GM12892 (cell line): ENCODE results near the gene ZNF165.

ENCODE experiments used
- DNase-seq: peaks from one replicate; pipeline ENCODE4 v3.0.0; 2011; ENCODE audit not compliant: insufficient read length
- FAIRE-seq: peaks from 2 replicates; lab custom pipeline; 2011; peaks lifted over from hg19 to GRCh38; lab: Jason Lieb, UNC
- POLR2A ChIP-seq: IDR thresholded peaks from 2 replicates; pipeline ENCODE4 v1.6.1; 2011; ENCODE audit warnings: low read depth, low read length, control low read depth
- POLR2AphosphoS5 ChIP-seq: IDR thresholded peaks from 2 replicates; pipeline ENCODE4 v1.6.1; 2011; ENCODE audit warnings: low read depth, low read length, control low read depth
- TAF1 ChIP-seq: IDR thresholded peaks from 2 replicates; pipeline ENCODE4 v1.6.1; 2011; ENCODE audit warnings: low read depth, mild to moderate bottlenecking, control low read depth, low read length, borderline replicate concordance

Gene ZNF165

GRCh38 chr6:28125401-28125800 is 45.0 kb downstream of the ZNF165 start:
- no peak for FAIRE-seq
- TF ChIP-seq TAF1 = no peak
- TF ChIP-seq POLR2A = no peak
- DNase-seq = no peak

GRCh38 chr6:28134015-28134414 is 53.6 kb downstream of the ZNF165 start:
- no peak for TF ChIP-seq POLR2A
- TF ChIP-seq POLR2AphosphoS5 = no peak
- TF ChIP-seq TAF1 = no peak
- FAIRE-seq = peak; percentile 5
- no peak for DNase-seq

GRCh38 chr6:28134716-28135115 is 54.3 kb downstream of the ZNF165 start:
- DNase-seq (no peak), FAIRE-seq (no peak)
- TF ChIP-seq TAF1 (no peak), POLR2A (no peak), POLR2AphosphoS5 (no peak)

GRCh38 chr6:28135393-28135792 is 55.0 kb downstream of the ZNF165 start:
- no peak for FAIRE-seq
- DNase-seq = no peak

GRCh38 chr6:28136585-28137504 is 56.5 kb downstream of the ZNF165 start:
- TF ChIP-seq POLR2A = peak; percentile 86
- TF ChIP-seq POLR2AphosphoS5 = peak; percentile 79
- peak; percentile 85 for TF ChIP-seq TAF1
- FAIRE-seq (peak; percentile 87), DNase-seq (peak; percentile 35)

More at GRCh38 chr6:28135393-28135792, 55.0 kb downstream of the ZNF165 start:
- no peak for TF ChIP-seq TAF1
- no peak for TF ChIP-seq POLR2AphosphoS5
- TF ChIP-seq POLR2A = no peak

GRCh38 chr6:28137505-28137981 is 57.2 kb downstream of the ZNF165 start:
- TF ChIP-seq POLR2A (no peak; the same call in 1 of the 2 replicates), TAF1 (0 out of 2 replicates have a peak, but pooled peaks have one; percentile 28)
- DNase-seq = peak; percentile 19
- FAIRE-seq = peak; percentile 66
